Pons (tissue), 1 donor: ENCODE data around the gene NELFB.

Experiments used
- DNase-seq: peaks from one replicate; pipeline ENCODE4 v3.0.0-alpha.2; 2016; ENCODE audit warnings: low spot score

The NELFB gene

DNA sequence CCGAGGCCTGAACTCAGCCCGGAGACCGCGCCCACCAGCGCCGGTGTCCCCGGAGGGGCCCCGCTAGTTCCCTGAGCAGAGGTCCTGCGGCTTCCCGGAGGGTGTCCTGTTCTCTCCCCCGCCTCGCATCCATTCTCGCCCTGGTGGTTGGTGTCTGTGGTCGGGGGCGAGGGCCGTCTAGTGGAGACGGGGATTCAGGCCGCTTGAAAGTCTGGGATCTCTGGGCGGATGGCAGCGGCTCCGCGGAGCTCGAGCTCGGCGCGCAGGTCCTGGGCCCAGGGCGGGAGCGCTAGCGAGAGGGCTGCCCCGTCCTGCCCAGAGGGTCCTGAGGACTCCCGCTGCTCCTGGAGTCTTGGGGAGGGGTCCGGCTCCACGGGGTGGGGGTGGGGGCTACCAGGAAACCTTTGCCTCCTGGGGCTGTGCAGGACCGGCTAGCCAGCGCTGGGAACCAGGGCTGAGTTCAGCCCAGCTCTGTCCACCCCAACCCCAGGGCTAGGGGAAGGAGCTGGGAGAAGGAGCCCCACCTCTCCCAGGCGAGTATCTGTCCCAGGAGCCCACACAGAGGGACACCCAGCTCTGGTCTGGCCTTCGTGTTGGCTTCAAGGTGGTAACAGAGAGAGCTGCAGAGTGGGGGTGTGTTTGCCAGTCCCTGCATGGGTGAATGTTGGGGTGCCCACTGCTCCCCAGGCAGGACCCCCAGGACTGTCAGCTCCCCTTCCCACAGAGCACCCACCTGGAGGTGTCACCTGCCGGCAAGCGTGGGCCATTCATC, 26.4 kb downstream of the NELFB start:
- DNase-seq, result no peak

DNA sequence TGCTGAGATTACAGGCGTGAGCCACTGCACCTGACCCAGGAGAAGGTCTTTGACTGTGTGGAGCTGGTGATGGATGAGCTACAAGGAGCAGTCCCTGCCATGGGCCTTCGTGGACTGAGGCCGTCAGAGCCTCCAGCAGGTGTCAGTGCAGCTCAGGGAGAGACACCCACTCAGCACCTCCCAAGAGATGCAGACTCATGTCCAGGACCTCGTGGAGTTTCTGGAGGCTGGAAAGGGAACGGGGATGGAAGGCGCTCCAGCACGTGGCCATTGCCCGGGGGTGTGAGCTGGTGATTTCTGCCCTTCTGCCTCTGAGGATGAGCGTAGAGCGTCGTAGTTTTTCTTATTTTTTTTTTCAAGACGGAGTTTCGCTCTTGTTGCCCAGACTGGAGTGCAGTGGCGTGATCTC, 31.9 kb downstream of the NELFB start:
- no peak for DNase-seq

GRCh38 chr9:137293094-137293481, 38.0 kb downstream of the NELFB start:
- no peak for DNase-seq

- DNase-seq, result no peak
These were observed 38.5 kb downstream of the NELFB start for GRCh38 chr9:137293482-137294090.

DNA sequence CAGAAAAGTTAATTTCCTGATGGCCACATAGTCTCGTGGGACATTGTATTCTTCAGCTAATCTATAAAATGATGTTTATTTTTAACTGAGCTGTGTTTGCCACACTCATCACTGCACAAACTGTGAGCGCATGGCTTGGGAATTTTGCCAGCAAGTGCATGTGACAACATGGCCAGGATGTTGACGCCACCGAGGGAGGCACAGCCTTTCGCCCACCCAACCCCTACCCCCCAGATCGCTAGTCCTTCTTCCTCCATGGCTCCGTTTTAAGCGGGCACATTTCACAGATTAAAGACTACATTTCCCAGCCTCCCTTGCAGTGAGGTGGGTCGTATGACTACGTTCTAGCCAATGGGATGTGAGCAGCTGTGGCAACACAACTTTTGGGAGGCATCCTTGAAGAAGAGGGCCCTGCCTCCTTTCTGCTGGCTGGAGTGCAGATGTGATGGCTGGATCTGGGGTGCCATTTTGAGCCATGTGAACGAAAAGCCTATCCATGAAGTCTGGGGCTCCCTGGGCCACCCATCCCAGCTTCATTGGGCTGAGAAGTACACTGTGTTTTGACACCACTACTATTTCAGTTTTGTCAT, 39.1 kb downstream of the NELFB start:
- no peak for DNase-seq

DNA sequence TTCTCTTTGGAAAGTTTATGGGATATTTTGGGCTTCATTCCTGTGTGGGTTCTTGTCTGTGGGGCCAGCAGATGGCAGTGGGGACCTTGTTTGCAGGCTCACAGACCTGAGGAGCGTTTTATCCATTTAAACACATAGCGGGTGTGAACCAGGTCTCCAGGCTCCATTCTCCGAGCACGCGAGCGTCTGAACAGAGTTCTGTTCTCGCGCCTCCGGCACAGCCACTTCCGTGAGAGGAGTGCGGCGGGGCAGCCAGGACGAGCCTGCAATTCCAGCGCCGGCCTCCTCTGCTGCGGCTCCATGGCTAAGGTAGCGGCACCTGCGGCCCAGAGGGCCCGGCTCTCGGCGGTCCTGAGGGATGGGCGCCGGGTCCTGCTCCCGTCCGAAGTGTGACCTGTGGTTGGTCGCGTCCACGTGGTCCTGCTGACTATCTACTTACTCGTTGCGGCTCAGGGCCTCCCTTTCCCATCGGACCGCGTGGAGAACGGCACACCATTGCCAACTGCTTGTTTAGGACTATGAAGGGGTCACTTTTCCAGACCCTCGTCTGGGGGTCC, 39.6 kb downstream of the NELFB start:
- no peak for DNase-seq

DNA sequence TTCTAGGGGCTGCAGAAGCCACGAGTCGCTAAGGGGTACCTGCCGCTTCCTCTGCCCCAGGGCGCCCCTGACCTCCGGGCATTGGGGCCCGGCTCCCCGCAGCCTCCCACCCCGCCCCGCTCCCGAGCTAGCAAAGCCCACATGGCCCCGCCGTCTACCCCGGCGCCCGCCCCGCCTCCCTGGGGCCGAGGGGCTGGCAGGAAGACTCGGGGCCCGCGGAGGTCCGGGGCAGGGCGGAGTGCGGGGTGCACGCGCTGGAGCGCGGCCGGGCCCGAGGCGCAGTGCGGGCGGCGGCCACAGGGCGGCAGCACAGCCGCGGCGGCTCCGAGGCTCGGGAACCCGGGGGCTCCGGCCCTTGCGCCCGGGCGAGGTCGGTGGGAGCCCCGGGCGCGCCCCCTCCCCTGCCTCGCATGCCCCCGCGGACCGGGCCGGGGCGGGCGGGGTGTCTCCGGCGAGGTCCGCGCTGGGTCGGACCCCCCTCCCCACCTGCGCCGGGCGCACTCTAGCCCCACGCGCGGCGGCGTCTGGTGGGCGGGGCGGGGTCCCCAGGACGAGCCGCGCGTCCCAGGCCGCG, 40.2 kb downstream of the NELFB start:
- no peak for DNase-seq

DNA sequence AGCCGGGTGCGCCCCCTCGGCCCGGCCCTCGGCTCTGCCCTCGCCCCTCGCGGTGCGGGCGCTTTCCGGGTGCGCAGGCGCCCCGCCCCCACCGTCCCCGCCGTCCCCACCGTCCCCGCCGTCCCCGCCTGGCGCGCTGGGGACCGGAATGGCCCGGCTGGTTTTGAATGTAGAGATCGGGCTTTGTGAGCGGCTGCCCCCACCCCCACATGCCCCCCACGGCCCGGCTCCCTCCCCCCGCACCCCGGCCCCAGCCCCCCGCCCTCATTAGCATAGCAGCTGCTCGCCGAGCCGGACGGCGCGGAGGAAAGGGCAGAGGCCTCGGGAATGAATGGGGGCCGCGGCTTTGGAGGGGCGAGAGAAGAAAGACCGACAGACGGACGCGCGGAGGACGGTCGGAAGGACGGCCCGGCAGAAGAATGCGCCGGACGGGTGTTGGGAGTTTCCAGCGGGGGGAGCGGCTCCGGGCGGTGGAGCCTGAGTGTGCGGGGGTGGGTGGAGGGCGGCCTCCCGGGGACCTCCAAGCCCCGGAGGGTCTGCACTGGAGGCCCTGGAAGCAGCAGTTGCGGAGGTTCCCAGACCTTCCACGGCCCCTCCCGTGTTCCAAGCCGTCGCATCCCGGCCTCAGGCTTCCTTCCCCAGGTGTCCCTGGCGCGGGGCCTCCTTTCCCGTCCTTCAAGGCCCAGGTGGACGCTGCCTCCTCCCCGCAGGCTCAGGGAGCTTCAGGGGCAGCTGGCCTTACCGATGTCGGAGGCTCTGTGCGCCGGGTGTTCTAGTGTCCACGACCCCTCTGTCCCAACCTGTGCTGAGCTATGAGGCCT, 40.9 kb downstream of the NELFB start:
- no peak for DNase-seq

DNA sequence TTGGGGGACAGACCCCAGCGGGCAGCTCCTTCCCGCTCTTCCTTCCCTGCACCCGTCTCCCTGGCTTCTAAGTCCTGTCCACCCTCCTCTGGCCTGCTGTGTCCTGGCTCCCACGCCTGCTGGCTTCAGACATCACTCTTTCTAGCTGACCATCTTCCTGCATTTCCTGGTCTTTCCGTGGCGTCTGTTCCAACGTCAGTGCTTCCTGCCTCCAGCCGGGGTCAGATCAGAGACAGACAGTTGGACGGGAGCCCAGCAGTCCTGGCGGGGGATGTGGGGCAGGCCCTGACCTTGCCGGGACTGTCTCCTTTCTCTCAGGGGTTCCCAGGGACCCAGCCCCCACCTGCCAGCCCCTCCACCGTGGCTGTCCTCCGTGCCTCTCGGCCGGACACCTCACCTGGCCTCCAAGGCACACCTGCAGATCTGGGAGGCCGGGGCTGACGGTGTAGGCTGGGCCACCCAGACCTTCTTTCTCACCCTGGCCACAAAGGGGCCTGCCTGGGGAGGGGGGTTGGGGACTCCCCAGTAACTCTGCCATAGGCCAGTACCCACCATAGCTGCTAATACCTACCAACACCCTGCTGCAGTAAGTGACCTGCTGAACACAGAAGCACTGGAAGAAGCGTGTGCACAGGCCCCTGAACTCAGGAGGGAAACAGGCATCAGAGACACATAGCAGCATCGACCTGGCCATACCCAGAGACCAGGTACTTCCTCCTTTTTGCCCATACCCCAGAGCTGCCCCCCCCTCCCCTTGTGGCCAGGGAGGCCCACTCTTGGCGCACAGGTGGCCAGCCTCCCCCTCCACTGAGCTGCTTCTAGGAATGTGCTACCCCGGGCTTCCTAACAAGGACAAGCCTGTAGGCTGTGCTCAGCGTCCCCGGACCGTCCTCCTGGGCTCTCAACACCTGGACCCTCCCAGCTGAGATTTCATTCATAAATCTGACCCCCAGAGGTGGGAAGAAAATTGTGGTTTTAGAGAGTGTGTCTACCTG, 41.8 kb downstream of the NELFB start:
- DNase-seq, result no peak

- DNase-seq, result no peak
These were observed 42.8 kb downstream of the NELFB start for GRCh38 chr9:137297966-137298365.

DNA sequence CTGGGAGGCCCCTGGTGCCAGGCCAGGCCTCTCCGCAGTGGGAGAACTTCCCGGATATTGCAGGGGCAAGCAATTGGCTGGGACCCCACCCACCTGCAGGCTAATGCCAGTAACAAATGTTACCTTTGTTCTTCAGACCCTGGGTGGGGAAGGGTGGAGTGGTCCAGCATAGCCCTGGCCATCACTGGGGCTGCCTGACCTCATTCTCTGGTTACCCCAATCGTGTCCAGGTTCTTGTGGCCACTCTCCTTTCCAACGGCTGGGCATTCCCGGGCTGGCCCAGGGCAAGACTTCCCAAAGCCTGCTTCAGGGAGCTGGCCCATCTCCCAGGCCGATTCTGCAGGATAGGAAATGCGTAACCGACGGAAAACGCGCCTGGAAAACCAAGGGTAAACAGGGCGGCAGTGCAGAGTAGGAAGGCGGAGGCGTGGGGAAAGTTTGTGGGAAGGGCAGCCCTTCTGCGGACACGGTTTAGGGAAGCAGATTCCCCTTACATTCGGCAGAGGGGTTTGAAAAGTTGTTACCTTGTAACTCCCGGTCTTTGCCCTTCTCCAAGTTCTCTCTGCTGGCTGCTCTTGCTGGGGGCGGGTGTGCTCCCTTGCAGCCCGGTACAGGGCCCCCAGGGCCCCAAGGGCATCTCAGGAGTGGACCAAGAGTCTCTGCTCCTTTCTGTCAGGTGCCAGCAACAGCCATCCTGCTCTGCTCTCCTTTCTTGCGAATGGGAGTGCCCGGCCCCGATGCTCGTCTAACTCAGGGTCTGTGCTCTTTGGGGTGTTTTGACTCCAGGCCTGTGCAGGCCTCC, 43.5 kb downstream of the NELFB start:
- DNase-seq, result no peak

- DNase-seq, result no peak
These were observed 44.1 kb downstream of the NELFB start for GRCh38 chr9:137299203-137299565.

- peak; percentile 28 for DNase-seq
These were observed 44.8 kb downstream of the NELFB start for GRCh38 chr9:137299938-137300337.

- DNase-seq, result no peak
These were observed 45.5 kb downstream of the NELFB start for GRCh38 chr9:137300567-137301080.

DNA sequence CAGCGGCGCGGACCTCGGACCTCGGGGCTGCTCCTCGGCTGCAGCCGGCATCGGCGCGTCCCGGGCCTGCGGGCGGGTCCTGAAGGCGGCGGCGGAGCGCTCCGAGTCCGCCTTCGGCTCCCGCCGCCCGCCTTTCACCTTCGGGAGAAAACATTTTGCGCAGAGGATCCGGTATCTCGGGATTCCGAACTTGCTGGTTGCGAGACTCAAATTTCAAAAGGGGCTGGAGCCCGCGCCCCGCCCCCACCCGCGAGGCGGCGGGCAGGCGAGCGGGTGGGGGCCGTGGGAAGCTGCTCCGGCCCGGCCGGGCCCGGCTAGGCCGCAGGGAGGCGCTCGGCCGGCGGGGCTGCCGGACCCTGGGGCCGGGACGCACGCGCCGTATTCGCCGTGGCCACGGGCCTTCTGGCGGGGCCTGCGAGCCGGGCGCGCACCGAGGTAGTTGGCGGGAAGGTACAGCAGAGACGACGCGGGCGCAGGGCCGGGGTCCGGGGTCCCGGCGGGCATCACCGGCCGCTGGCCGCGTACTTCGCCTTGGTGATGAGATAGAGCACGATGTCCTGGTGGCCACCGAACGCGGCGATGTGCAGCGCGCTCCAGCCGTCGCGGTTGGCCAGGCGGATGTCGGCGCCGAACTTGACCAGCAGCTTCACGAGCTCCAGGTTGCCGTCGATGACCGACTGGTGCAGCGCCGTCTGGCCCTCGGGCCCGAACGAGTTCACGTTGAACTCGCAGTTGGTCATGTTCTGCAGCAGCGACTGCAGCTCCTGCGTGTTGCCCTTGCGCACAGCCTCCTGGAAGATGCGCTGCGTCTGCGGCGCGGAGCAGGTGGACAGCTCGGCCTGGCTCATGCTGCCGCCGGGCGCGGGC, 46.2 kb downstream of the NELFB start:
- no peak for DNase-seq

DNA sequence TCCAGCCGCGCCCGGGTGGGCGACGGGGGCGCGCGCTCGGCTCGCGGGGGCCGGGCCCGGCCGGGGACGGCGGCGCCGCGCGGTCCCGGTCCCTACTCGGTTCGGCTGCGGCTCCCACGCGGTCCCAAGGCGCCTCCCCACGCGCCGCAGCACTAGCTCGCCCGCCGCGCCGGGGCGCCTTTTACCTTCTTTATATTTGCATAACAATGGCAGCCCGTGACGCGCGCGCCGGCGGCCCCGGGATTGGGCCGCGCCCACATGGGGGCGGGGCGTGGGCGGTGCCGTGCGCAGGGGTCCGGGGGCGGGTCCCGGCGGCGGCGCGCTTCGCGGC, 47.0 kb downstream of the NELFB start, which contains the start of gene NRARP:
Gene NRARP, minus strand, starts transcription at position 154 of the 331 bp plus-strand sequence. CDS start 343 bp downstream, outside the sequence.
- DNase-seq, result peak; percentile 77

DNA sequence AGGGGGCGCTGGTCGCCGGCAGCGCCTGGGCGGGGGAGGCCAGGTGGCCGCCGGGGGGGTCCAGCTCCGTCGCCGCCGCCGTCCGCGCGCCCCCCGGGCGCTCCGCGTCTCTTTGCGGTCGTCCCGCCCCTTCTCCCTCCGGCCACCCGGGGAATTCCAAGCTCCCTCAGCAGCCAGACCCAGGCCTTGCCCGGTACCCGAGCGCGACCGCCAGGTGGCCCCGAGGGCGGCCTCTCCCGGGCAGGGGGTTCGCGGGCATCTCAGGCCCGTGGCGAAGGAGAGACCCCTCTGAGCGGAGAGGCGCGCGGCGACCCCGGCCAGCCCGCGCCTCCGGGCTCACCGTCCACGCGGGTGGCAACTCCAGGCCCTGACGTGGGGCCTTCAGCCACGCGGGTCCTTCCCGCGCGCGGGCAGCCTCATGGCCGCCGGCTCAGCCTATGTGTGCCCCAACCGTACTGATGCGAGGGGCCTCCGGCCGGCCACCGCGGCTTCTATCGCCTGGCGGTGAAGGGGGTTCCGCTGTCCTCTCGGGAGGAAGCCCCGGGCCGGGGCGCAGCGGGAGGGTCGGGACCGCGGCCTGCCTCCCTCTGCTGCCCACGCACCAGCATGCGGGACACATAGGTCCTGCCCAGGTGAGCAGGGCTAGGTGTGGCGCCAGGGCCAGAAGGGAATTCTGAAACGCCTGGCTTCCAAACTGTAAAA, 47.5 kb downstream of the NELFB start:
- DNase-seq, result no peak
